ENCODE measurements around the gene CHST1.

Gene CHST1

GRCh38 chr11:45599161-45599943 lies 66.1 kb downstream of the CHST1 start:
- no peak for DNase-seq
